Measurements from ENCODE around the gene MYH10. TPM values are rescaled to one million over a fixed set of nuclear protein-coding genes. Genes with fewer than 3 reads are reported as not detected.
A peak's percentile ranks its signal among the peaks of the same experiment; 100 is the strongest.

Gene MYH10
- total RNA-seq, 2 donors from 2014 or later: 23.3 to 30.3 TPM

- Histone ChIP-seq H3K4me1 (no peaks in the 10 kb centered on the region), H3K36me3 (replicated peaks in 1 of 2; ENCODE audit: insufficient read depth in 1 of 2, low read depth in 2 of 2) (peaks cover 0 to 5% of the 10 kb centered on the region in 2 donors), H3K27me3 (no peaks in the 10 kb centered on the region), H3K27ac (no peak overlapping the region), H3K4me3 (no peak overlapping the region), H3K9me3 (no peaks in the 10 kb centered on the region)
- ATAC-seq (no peak), DNase-seq (no peak)
- TF ChIP-seq POLR2A (IDR thresholded peaks at IDR 0.05): no peak
- no peak for TF ChIP-seq CTCF (IDR thresholded peaks at IDR 0.05)
- 89 to 96% methylated on average over 3 of the region's 3 CpGs for WGBS, 2 donors
- intact Hi-C loops (cut with DNase I): no loop called here
These were observed 140.7 kb downstream of the MYH10 start for GRCh38 chr17:8489841-8490240.

GRCh38 chr17:8488901-8489300 is 141.6 kb downstream of the MYH10 start:
- TF ChIP-seq POLR2A (IDR thresholded peaks at IDR 0.05) (no peak), CTCF (IDR thresholded peaks at IDR 0.05) (no peak)
- H3K36me3 ChIP-seq (replicated peaks in 1 of 2; ENCODE audit: insufficient read depth in 1 of 2, low read depth in 2 of 2): peaks cover 0 to 5% of the 10 kb centered on the region in 2 donors
- no peaks in the 10 kb centered on the region for H3K9me3 ChIP-seq
- no peaks in the 10 kb centered on the region for H3K4me1 ChIP-seq
- intact Hi-C loops (cut with DNase I): no loop called here
- DNase-seq (peak in 2 of 4 donors; percentile 26 to 50), ATAC-seq (peak; percentile 42)
- no peak overlapping the region for H3K27ac ChIP-seq
- H3K4me3 ChIP-seq: no peak overlapping the region
- WGBS, 2 donors: 86 to 87% methylated on average over 4 of the region's 4 CpGs
- H3K27me3 ChIP-seq: no peaks in the 10 kb centered on the region

GRCh38 chr17:8488491-8488890 is 142.0 kb downstream of the MYH10 start:
- Histone ChIP-seq H3K9me3 (no peaks in the 10 kb centered on the region), H3K27ac (no peak overlapping the region), H3K27me3 (no peaks in the 10 kb centered on the region), H3K4me3 (no peak overlapping the region), H3K36me3 (replicated peaks in 1 of 2; ENCODE audit: insufficient read depth in 1 of 2, low read depth in 2 of 2) (peaks cover 0 to 5% of the 10 kb centered on the region in 2 donors), H3K4me1 (no peaks in the 10 kb centered on the region)
- ATAC-seq: no peak
- WGBS, 2 donors: 92 to 97% methylated on average over 6 of the region's 6 CpGs
- no peak for TF ChIP-seq CTCF (IDR thresholded peaks at IDR 0.05)
- no peak for TF ChIP-seq POLR2A (IDR thresholded peaks at IDR 0.05)
- DNase-seq: no peak
- intact Hi-C loops (cut with DNase I): no loop called here

GRCh38 chr17:8487743-8488142 is 142.8 kb downstream of the MYH10 start:
- DNase-seq: no peak
- Histone ChIP-seq H3K9me3 (no peaks in the 10 kb centered on the region), H3K27ac (no peak overlapping the region), H3K4me1 (no peaks in the 10 kb centered on the region), H3K4me3 (no peak overlapping the region), H3K36me3 (replicated peaks in 1 of 2; ENCODE audit: insufficient read depth in 1 of 2, low read depth in 2 of 2) (peaks cover 0 to 5% of the 10 kb centered on the region in 2 donors), H3K27me3 (no peaks in the 10 kb centered on the region)
- TF ChIP-seq CTCF (IDR thresholded peaks at IDR 0.05): no peak
- TF ChIP-seq POLR2A (IDR thresholded peaks at IDR 0.05): no peak
- 94 to 96% methylated on average over 5 of the region's 5 CpGs for WGBS, 2 donors
- no peak for ATAC-seq
- intact Hi-C loops (cut with DNase I): no loop called here

- no peak overlapping the region for H3K27ac ChIP-seq
- DNase-seq: no peak
- H3K4me1 ChIP-seq: no peaks in the 10 kb centered on the region
- ATAC-seq: no peak
- no peaks in the 10 kb centered on the region for H3K27me3 ChIP-seq
- H3K9me3 ChIP-seq: no peaks in the 10 kb centered on the region
- H3K36me3 ChIP-seq (replicated peaks in 1 of 2; ENCODE audit: insufficient read depth in 1 of 2, low read depth in 2 of 2): peaks cover 0 to 5% of the 10 kb centered on the region in 2 donors
- intact Hi-C loops (cut with DNase I): no loop called here
- 88 to 91% methylated on average over 16 to 19 of the region's 19 CpGs for WGBS, 2 donors
- TF ChIP-seq POLR2A (IDR thresholded peaks at IDR 0.05) (no peak), CTCF (IDR thresholded peaks at IDR 0.05) (no peak)
- no peak overlapping the region for H3K4me3 ChIP-seq
These were observed 143.3 kb downstream of the MYH10 start for GRCh38 chr17:8487130-8487645.

Data from body of pancreas (tissue), 4 donors.